GM23338 (cell line): ENCODE measurements around the gene AGTR1.

Source experiments
- CREB1 ChIP-seq: fragments of 250-450 bp; sonication (Bioruptor Pico); IDR thresholded peaks from 2 replicates; pipeline ENCODE4 v1.5.0; 2020; ENCODE audit warnings: low read depth, mild to moderate bottlenecking, moderate library complexity
- EZH2 ChIP-seq: fragments of 200-600 bp; sonication (generic); IDR thresholded peaks from one replicate; pipeline ENCODE4 v1.8.0; 2017; ENCODE audit warnings: antibody characterized with exemption, mild to moderate bottlenecking, low read depth; ENCODE audit not compliant: unreplicated experiment
- EZH2phosphoT487 ChIP-seq: fragments of 200-600 bp; sonication (generic); IDR thresholded peaks from one replicate; pipeline ENCODE4 v1.8.1; 2018; ENCODE audit warnings: antibody characterized with exemption; ENCODE audit not compliant: unreplicated experiment
- JUNB ChIP-seq: IDR thresholded peaks from one replicate; pipeline ENCODE4 v1.6.1; 2016; ENCODE audit warnings: antibody characterized with exemption; ENCODE audit not compliant: unreplicated experiment
- NANOG ChIP-seq: IDR thresholded peaks from 2 replicates; pipeline ENCODE4 v1.6.1; 2016; ENCODE audit warnings: antibody characterized with exemption, borderline replicate concordance
- POLR2AphosphoS5 ChIP-seq: IDR thresholded peaks from 2 replicates; pipeline ENCODE4 v1.6.1; 2016; ENCODE audit warnings: antibody characterized with exemption, low read depth
- ZNF114 ChIP-seq: fragments of 250-450 bp; sonication (Bioruptor Pico); IDR thresholded peaks from 2 replicates; pipeline ENCODE4 v1.5.0; 2020; ENCODE audit warnings: mild to moderate bottlenecking, moderate library complexity
- ZNF331 ChIP-seq: fragments of 250-450 bp; sonication (Bioruptor Pico); IDR thresholded peaks from 2 replicates; pipeline ENCODE4 v1.5.0; 2020; ENCODE audit warnings: low read depth, mild to moderate bottlenecking, moderate library complexity
- TF ChIP-seq, protein P1 (sequence below), 2 experiments: fragments of 200-600 bp in 1 of 2; sonication (generic) in 1 of 2; conservative IDR thresholded peaks; 2 replicates each; pipeline versions ENCODE4 v1.5.1 to v1.6.1; 2016 to 2017; ENCODE audit warnings: antibody characterized with exemption in 2 of 2, low read depth in 2 of 2, mild to moderate bottlenecking in 2 of 2, moderate library complexity in 1 of 2
- TF ChIP-seq, protein P2 (sequence below): IDR thresholded peaks from one replicate; pipeline ENCODE4 v1.6.1; 2018; ENCODE audit warnings: antibody characterized with exemption; ENCODE audit not compliant: unreplicated experiment
- TF ChIP-seq, protein P3 (sequence below): IDR thresholded peaks from 2 replicates; pipeline ENCODE4 v1.6.1; 2016; ENCODE audit warnings: antibody characterized with exemption

DNA sequence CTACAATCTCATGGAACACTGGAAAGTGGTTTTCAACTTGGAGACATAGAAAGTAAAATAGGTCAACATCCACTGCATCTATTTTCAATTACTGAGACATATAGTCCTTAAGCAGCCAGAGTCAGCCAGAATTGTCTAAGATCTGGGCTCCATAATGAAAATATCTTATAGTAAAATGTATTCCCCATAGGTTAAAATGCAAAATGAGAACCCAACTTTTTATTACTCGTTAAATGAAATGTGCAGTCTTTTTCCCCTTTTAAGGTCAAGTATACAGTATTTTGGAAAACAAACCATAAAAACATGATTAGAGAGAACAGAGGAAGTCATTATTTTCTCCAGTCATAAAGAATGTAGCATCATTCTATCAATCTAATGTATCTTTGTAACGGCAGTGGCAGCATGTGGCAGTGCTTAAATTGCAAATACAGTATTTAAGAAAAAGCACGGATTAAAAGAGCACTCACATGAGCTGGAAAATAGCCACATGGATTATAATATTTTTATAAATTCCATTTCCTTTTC, 65.5 kb downstream of the AGTR1 start:
- TF ChIP-seq, protein P1, sequence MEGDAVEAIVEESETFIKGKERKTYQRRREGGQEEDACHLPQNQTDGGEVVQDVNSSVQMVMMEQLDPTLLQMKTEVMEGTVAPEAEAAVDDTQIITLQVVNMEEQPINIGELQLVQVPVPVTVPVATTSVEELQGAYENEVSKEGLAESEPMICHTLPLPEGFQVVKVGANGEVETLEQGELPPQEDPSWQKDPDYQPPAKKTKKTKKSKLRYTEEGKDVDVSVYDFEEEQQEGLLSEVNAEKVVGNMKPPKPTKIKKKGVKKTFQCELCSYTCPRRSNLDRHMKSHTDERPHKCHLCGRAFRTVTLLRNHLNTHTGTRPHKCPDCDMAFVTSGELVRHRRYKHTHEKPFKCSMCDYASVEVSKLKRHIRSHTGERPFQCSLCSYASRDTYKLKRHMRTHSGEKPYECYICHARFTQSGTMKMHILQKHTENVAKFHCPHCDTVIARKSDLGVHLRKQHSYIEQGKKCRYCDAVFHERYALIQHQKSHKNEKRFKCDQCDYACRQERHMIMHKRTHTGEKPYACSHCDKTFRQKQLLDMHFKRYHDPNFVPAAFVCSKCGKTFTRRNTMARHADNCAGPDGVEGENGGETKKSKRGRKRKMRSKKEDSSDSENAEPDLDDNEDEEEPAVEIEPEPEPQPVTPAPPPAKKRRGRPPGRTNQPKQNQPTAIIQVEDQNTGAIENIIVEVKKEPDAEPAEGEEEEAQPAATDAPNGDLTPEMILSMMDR (conservative IDR thresholded peaks at IDR 0.05; ENCODE audit: low read depth in 2 of 2), result no peak
- TF ChIP-seq, protein P2, sequence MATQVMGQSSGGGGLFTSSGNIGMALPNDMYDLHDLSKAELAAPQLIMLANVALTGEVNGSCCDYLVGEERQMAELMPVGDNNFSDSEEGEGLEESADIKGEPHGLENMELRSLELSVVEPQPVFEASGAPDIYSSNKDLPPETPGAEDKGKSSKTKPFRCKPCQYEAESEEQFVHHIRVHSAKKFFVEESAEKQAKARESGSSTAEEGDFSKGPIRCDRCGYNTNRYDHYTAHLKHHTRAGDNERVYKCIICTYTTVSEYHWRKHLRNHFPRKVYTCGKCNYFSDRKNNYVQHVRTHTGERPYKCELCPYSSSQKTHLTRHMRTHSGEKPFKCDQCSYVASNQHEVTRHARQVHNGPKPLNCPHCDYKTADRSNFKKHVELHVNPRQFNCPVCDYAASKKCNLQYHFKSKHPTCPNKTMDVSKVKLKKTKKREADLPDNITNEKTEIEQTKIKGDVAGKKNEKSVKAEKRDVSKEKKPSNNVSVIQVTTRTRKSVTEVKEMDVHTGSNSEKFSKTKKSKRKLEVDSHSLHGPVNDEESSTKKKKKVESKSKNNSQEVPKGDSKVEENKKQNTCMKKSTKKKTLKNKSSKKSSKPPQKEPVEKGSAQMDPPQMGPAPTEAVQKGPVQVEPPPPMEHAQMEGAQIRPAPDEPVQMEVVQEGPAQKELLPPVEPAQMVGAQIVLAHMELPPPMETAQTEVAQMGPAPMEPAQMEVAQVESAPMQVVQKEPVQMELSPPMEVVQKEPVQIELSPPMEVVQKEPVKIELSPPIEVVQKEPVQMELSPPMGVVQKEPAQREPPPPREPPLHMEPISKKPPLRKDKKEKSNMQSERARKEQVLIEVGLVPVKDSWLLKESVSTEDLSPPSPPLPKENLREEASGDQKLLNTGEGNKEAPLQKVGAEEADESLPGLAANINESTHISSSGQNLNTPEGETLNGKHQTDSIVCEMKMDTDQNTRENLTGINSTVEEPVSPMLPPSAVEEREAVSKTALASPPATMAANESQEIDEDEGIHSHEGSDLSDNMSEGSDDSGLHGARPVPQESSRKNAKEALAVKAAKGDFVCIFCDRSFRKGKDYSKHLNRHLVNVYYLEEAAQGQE, result no peak
- no peak for TF ChIP-seq EZH2
- TF ChIP-seq EZH2phosphoT487, result no peak
- no peak for TF ChIP-seq ZNF114
- no peak for TF ChIP-seq POLR2AphosphoS5
- TF ChIP-seq CREB1, result no peak
- no peak for TF ChIP-seq JUNB
- TF ChIP-seq NANOG, result no peak
- TF ChIP-seq, protein P3, sequence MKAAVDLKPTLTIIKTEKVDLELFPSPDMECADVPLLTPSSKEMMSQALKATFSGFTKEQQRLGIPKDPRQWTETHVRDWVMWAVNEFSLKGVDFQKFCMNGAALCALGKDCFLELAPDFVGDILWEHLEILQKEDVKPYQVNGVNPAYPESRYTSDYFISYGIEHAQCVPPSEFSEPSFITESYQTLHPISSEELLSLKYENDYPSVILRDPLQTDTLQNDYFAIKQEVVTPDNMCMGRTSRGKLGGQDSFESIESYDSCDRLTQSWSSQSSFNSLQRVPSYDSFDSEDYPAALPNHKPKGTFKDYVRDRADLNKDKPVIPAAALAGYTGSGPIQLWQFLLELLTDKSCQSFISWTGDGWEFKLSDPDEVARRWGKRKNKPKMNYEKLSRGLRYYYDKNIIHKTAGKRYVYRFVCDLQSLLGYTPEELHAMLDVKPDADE, result no peak
- no peak for TF ChIP-seq ZNF331 (CRISPR knock-in tag)
